OCI-LY1 (cell line): ENCODE results near the gene KIF18A.

Experiments
- EZH2 ChIP-seq: fragments of 200-600 bp; sonication (generic), shearing (Covaris generic); IDR thresholded peaks from 2 replicates; pipeline ENCODE4 v1.8.0; 2017; ENCODE audit warnings: borderline replicate concordance, mixed run types, mild to moderate bottlenecking, antibody characterized with exemption, low read length, moderate library complexity, mixed read lengths
- TF ChIP-seq, protein P1 (sequence below): fragments of 200-600 bp; sonication (generic), shearing (Covaris generic); IDR thresholded peaks from 2 replicates; pipeline ENCODE4 v1.5.1; 2017; ENCODE audit warnings: mild to moderate bottlenecking, antibody characterized with exemption, low read length, moderate library complexity, mixed read lengths

DNA sequence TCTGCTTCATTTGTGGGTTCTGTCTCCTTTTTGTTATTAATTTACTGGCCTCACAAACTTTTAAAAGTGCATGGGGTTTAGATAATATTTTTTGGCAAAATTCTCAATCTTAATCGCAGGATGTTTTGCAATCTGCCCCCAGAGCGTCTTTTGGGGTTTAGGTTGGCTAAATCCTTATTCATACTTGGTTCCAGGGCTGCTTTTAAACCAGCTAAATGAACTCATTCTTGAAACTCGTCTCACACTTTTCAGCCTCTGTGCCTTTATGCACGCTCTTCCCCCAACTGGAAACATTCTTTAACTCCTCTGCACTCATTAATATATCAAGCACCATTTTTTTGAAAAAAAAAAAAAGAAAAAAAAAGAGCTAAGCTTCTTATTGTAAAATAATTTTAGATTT is 131.7 kb downstream of the KIF18A start:
- TF ChIP-seq, protein P1, sequence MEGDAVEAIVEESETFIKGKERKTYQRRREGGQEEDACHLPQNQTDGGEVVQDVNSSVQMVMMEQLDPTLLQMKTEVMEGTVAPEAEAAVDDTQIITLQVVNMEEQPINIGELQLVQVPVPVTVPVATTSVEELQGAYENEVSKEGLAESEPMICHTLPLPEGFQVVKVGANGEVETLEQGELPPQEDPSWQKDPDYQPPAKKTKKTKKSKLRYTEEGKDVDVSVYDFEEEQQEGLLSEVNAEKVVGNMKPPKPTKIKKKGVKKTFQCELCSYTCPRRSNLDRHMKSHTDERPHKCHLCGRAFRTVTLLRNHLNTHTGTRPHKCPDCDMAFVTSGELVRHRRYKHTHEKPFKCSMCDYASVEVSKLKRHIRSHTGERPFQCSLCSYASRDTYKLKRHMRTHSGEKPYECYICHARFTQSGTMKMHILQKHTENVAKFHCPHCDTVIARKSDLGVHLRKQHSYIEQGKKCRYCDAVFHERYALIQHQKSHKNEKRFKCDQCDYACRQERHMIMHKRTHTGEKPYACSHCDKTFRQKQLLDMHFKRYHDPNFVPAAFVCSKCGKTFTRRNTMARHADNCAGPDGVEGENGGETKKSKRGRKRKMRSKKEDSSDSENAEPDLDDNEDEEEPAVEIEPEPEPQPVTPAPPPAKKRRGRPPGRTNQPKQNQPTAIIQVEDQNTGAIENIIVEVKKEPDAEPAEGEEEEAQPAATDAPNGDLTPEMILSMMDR = no peak
- no peak for TF ChIP-seq EZH2
